Smooth muscle cell (in vitro differentiated cells): ENCODE results near the gene SMG1. TPM values are rescaled to one million over a fixed set of nuclear protein-coding genes. Genes with fewer than 3 reads are reported as not detected.

Experiments used
- DNase-seq: peaks from one replicate; lab custom pipeline; 2025; ENCODE audit not compliant: unreplicated experiment; lab: John Stamatoyannopoulos, UW
- H2AFZ ChIP-seq: fragments of 200-600 bp; sonication (generic); 2 replicates; pipeline ENCODE4 v1.6.0; 2016; ENCODE audit warnings: antibody characterized with exemption, low read depth, mild to moderate bottlenecking
- H3F3A ChIP-seq: fragments of 200-600 bp; sonication (generic); 2 replicates; pipeline ENCODE4 v1.6.0; 2017; ENCODE audit warnings: antibody characterized with exemption, low read depth
- H3K27ac ChIP-seq: fragments of 200-600 bp; sonication (generic); 2 replicates; pipeline ENCODE4 v1.5.1; 2016; ENCODE audit warnings: low read depth, mild to moderate bottlenecking
- H3K27me3 ChIP-seq: fragments of 200-600 bp; sonication (generic); 2 replicates; pipeline ENCODE4 v1.6.1; 2016; ENCODE audit warnings: low read depth, mild to moderate bottlenecking
- H3K36me3 ChIP-seq: fragments of 200-600 bp; sonication (generic); 2 replicates; pipeline ENCODE4 v1.5.1; 2016; ENCODE audit warnings: low read depth
- H3K4me1 ChIP-seq: fragments of 200-600 bp; sonication (generic); 2 replicates; pipeline ENCODE4 v1.5.1; 2016; ENCODE audit warnings: low read depth
- H3K4me2 ChIP-seq: fragments of 200-600 bp; sonication (generic); 2 replicates; pipeline ENCODE4 v1.6.0; 2016; ENCODE audit warnings: mild to moderate bottlenecking
- H3K4me3 ChIP-seq: fragments of 200-600 bp; sonication (generic); 2 replicates; pipeline ENCODE4 v1.5.1; 2016; ENCODE audit warnings: mild to moderate bottlenecking
- H3K79me2 ChIP-seq: fragments of 200-600 bp; sonication (generic); 2 replicates; pipeline ENCODE4 v1.6.0; 2016; ENCODE audit warnings: low read depth, mild to moderate bottlenecking
- H3K9ac ChIP-seq: fragments of 200-600 bp; sonication (generic); 2 replicates; pipeline ENCODE4 v1.6.0; 2016; ENCODE audit warnings: low read depth
- H3K9me3 ChIP-seq: fragments of 200-600 bp; sonication (generic); replicated peaks from 2 replicates; pipeline ENCODE4 v1.5.1; 2016; ENCODE audit warnings: low read depth
- H4K20me1 ChIP-seq: fragments of 200-600 bp; sonication (generic); 2 replicates; pipeline ENCODE4 v1.6.0; 2016; ENCODE audit warnings: low read depth
- CTCF ChIP-seq: fragments of 200-600 bp; sonication (generic); IDR thresholded peaks from 2 replicates; pipeline ENCODE4 v1.5.1; 2017; ENCODE audit warnings: borderline replicate concordance, mild to moderate bottlenecking, antibody characterized with exemption; ENCODE audit not compliant: insufficient read depth, poor library complexity, severe bottlenecking
- WGBS: methylation state at CpG from one replicate; pipeline ENCODE4 v1.1.7; 2016; ENCODE audit warnings: low lambda C conversion rate; 5-methylcytosine and 5-hydroxymethylcytosine counted together
- polyA plus RNA-seq: library from polyadenylated mRNA; unstranded; fragments of >200 nt; fragmentation: Nextera tagmentation; extraction: Ambion mirVana; gene quantifications from 2 replicates; pipeline ENCODE4 v1.2.1, GENCODE V29; 2016
- total RNA-seq: library from RNA; depleted of rRNA; stranded (reverse); fragments of >200 nt; gene quantifications from 2 replicates; pipeline ENCODE4 v1.2.3, GENCODE V29; 2014

SMG1 gene
- total and polyA plus RNA-seq, 2 experiments from 2014 or later: 4.9 to 45.4 TPM

GRCh38 chr16:18943414-18943813, 17.2 kb upstream of the SMG1 start:
- TF ChIP-seq CTCF: no peak
- Histone ChIP-seq H3K4me2 (no peak overlapping the region), H3K9ac (no peak overlapping the region), H3K27ac (no peak overlapping the region), H3K79me2 (no peaks in the 10 kb centered on the region), H4K20me1 (no peaks in the 10 kb centered on the region), H3K4me3 (no peak overlapping the region), H3K27me3 (no peaks in the 10 kb centered on the region), H3K4me1 (no peaks in the 10 kb centered on the region), H2AFZ (no peak overlapping the region), H3K36me3 (no peaks in the 10 kb centered on the region), H3F3A (no peaks in the 10 kb centered on the region), H3K9me3 (no peaks in the 10 kb centered on the region)
- WGBS: 87% methylated on average over 7 of the region's 7 CpGs
- DNase-seq: no peak

GRCh38 chr16:18942061-18942460, 15.9 kb upstream of the SMG1 start:
- Histone ChIP-seq H3K4me1 (no peaks in the 10 kb centered on the region), H4K20me1 (no peaks in the 10 kb centered on the region), H2AFZ (no peak overlapping the region), H3K4me3 (no peak overlapping the region), H3F3A (no peaks in the 10 kb centered on the region), H3K79me2 (no peaks in the 10 kb centered on the region), H3K9me3 (no peaks in the 10 kb centered on the region), H3K27ac (no peak overlapping the region), H3K9ac (no peak overlapping the region), H3K27me3 (no peaks in the 10 kb centered on the region), H3K4me2 (no peak overlapping the region), H3K36me3 (no peaks in the 10 kb centered on the region)
- no peak for DNase-seq
- TF ChIP-seq CTCF: no peak
- WGBS: 72% methylated on average over 1 of the region's 1 CpG

- Histone ChIP-seq H3K36me3 (no peaks in the 10 kb centered on the region), H3K4me1 (no peaks in the 10 kb centered on the region), H3K27ac (no peak overlapping the region), H3K4me2 (no peak overlapping the region), H3F3A (no peaks in the 10 kb centered on the region), H3K9me3 (no peaks in the 10 kb centered on the region), H3K79me2 (no peaks in the 10 kb centered on the region), H2AFZ (no peak overlapping the region), H3K4me3 (no peak overlapping the region), H3K27me3 (no peaks in the 10 kb centered on the region), H4K20me1 (no peaks in the 10 kb centered on the region), H3K9ac (no peak overlapping the region)
- TF ChIP-seq CTCF: no peak
- no peak for DNase-seq
Measured at GRCh38 chr16:18941471-18941870, 15.3 kb upstream of the SMG1 start.

GRCh38 chr16:18938986-18939385, 12.8 kb upstream of the SMG1 start:
- Histone ChIP-seq H3K4me3 (no peak overlapping the region), H3K9me3 (no peaks in the 10 kb centered on the region), H3K4me2 (no peak overlapping the region), H3K4me1 (no peaks in the 10 kb centered on the region), H3K36me3 (no peaks in the 10 kb centered on the region), H3K27me3 (no peaks in the 10 kb centered on the region), H3F3A (no peaks in the 10 kb centered on the region), H3K9ac (no peak overlapping the region), H4K20me1 (no peaks in the 10 kb centered on the region), H2AFZ (no peak overlapping the region), H3K79me2 (no peaks in the 10 kb centered on the region), H3K27ac (no peak overlapping the region)
- 98% methylated on average over 9 of the region's 9 CpGs for WGBS
- DNase-seq: no peak
- TF ChIP-seq CTCF: no peak
